HG02973 (cell line): Measurements from ENCODE around the gene ITGB8.

Experiments
- ATAC-seq: cut with Tn5 transposase; IDR thresholded peaks from one replicate; pipeline ENCODE4 v1.9.1; 2021; ENCODE audit warnings: moderate library complexity; ENCODE audit not compliant: unreplicated experiment

ITGB8 gene

DNA sequence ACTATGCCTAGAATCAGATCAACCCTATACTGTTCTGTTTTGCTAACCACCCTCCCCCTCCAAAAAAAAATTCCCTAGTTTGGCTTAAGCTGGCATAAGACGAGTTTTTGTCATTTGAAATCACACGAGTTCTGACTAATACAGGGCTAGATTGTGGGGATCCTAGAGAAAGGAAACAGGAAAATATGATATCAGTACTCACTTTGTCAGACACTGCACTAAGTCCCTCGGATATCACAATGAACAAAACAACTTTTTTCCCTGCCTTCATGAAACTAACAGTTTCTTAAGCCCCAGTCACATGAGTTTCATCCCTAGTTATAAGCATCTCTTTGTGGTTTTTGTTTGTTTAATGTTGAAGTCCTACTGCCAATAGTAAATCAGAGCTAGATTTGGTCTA, 118.5 kb downstream of the ITGB8 start:
- no peak for ATAC-seq

DNA sequence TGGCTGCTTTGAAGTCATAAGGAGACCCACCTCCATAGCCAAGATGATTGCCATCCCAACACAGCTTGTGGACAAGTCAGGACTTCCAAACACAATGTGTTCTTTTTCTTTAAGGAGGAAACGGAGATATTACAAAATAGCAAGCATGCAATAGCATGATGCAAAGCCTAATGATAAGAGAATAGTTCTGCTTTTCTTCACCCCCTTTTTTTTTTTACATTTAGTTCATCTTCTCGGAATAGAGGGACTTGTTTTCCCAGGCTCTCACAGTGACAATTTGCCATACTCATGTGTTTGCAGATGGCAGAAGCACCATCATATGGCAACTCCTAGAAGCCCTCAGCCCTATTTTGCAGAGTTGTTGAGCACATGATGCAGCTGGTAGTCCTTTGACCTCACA, 119.8 kb downstream of the ITGB8 start:
- ATAC-seq = no peak

GRCh38 chr7:20454202-20454601, 123.5 kb downstream of the ITGB8 start:
- ATAC-seq = no peak

GRCh38 chr7:20456701-20457100, 126.0 kb downstream of the ITGB8 start:
- no peak for ATAC-seq

DNA sequence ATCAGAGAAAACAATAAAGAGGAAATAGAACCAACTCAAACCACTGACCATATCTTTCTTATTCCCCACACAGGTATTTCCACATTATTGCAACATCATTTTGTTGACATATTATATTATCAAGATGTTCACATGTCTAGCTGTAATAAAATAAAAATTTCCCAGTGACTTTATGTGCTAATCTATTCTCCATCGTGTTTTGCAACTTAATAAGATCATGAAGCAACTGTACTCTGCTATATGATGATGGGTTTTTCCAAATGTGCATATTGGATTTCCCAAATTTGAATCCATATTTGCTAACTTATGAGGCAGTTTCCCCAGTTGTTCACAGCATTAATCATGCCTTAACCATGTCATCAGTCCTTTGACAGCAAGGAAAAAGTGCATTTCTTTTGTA, 127.8 kb downstream of the ITGB8 start:
- no peak for ATAC-seq

DNA sequence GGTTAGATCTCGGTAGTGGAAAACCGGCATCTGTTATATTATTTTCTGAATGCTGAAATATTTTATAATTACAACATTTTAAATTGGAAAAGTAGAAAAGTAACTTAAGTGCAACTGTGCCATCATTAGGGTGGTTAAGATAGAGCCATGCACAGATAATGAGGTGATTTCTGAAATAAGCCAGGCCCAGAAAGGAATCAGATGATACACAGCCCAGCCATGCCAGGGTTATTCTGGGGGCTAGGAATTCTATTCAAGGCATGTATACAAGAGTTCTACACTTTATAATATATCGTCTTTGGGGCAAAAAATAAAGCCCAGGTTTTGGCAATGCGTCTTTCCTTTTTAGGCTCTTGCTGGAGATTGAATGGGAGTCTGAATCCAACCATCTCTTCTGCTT, 128.7 kb downstream of the ITGB8 start:
- no peak for ATAC-seq

GRCh38 chr7:20464891-20465290, 134.2 kb downstream of the ITGB8 start:
- ATAC-seq = no peak
